ENCODE data around the gene SPTBN1. TPM values are rescaled to one million over a fixed set of nuclear protein-coding genes. Genes with fewer than 3 reads are reported as not detected.

Gene SPTBN1
- total and polyA plus RNA-seq, 9 of the 15 experiments (the other 6 are each of a cell fraction or from before 2014, with no cell fraction given) = 8.9 to 66.8 (median 31.4) TPM

- Histone ChIP-seq H3K36me3 (ENCODE audit: control insufficient read depth, insufficient read depth, low read length) (no peaks in the 10 kb centered on the region), H3K4me3 (no peak overlapping the region), H4K20me1 (replicated peaks; ENCODE audit: control insufficient read depth, insufficient read depth, low read length) (no peaks in the 10 kb centered on the region), H3K4me1 (replicated peaks in 1 of 2; ENCODE audit: control insufficient read depth in 2 of 2, insufficient read depth in 2 of 2, low read length in 2 of 2) (peaks cover 0 to 10% of the 10 kb centered on the region in 2 experiments; a peak in 2 of 5 replicates), H3K79me2 (ENCODE audit: control insufficient read depth, insufficient read depth, low read length) (no peaks in the 10 kb centered on the region), H3K27ac (ENCODE audit: extremely low read depth, low read depth, low read length) (peak overlapping the region; percentile 40; the same call in 2 of the 3 replicates), H2AFZ (ENCODE audit: low read depth, low read length) (peak overlapping the region; percentile 74), H3K27me3 (ENCODE audit: control insufficient read depth in 2 of 2, insufficient read depth in 2 of 2, low read length in 2 of 2) (peaks cover 0 to 3% of the 10 kb centered on the region in 2 experiments; a peak in 1 of 5 replicates), H3K4me2 (ENCODE audit: insufficient read depth, low read length) (peak overlapping the region; percentile 4; the same call in 1 of the 2 replicates), H3K9me3 (replicated peaks; ENCODE audit: control insufficient read depth, insufficient read depth, low read depth, low read length) (no peaks in the 10 kb centered on the region), H3K9ac (ENCODE audit: insufficient read depth in 1 of 2, low read depth in 2 of 2, low read length in 2 of 2) (no peak overlapping the region), H3K9me1 (ENCODE audit: control insufficient read depth, insufficient read depth, low read length) (no peaks in the 10 kb centered on the region)
- peak in 1 of 4 experiments; percentile 16 for DNase-seq (ENCODE audit: extremely low read depth in 1 of 4, low spot score in 3 of 4)
- in situ Hi-C loops (cut with MboI) (no loop called here), intact Hi-C loops (cut with micrococcal nuclease) (no loop called here)
- peak; percentile 56 for ATAC-seq
- BruUV-seq (replicated peaks) = no TSS peak
- CTCF ChIA-PET (ENCODE audit: low intra/inter-chr PET ratio) = no interaction called here
- no peak for FAIRE-seq
- POLR2A ChIA-PET = no interaction called here
- 3% methylated on average over 9 of the region's 9 CpGs for WGBS (ENCODE audit: insufficient coverage, low coverage, missing lambda C conversion rate)
- TF ChIP-seq SOX6 (IDR thresholded peaks at IDR 0.05) (peak; percentile 51; the same call in 1 of the 2 replicates), ZNF695 (CRISPR knock-in tag; IDR thresholded peaks at IDR 0.05) (no peak), BACH1 (tag; IDR thresholded peaks at IDR 0.05) (0 out of 2 replicates have a peak, but pooled peaks have one; percentile 29), HMBOX1 (IDR thresholded peaks at IDR 0.05) (no peak), MBD2 (IDR thresholded peaks at IDR 0.05; ENCODE audit: borderline replicate concordance, low read depth) (no peak), NEUROD1 (IDR thresholded peaks at IDR 0.05; ENCODE audit: borderline replicate concordance, low read depth, low read length, partially characterized antibody) (no peak), BCLAF1 (IDR thresholded peaks at IDR 0.05; ENCODE audit: borderline replicate concordance in 1 of 2, control insufficient read depth in 1 of 2, low read depth in 2 of 2, low read length in 1 of 2) (no peak), ZNF354B (CRISPR knock-in tag; IDR thresholded peaks at IDR 0.05) (no peak), MTA2 (IDR thresholded peaks at IDR 0.05; ENCODE audit: low read depth) (no peak), FOSL1 (tag; conservative IDR thresholded peaks at IDR 0.05) (peak; percentile 84)
- TF ChIP-seq, protein P1, sequence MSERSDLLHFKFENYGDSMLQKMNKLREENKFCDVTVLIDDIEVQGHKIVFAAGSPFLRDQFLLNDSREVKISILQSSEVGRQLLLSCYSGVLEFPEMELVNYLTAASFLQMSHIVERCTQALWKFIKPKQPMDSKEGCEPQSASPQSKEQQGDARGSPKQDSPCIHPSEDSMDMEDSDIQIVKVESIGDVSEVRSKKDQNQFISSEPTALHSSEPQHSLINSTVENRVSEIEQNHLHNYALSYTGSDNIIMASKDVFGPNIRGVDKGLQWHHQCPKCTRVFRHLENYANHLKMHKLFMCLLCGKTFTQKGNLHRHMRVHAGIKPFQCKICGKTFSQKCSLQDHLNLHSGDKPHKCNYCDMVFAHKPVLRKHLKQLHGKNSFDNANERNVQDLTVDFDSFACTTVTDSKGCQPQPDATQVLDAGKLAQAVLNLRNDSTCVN (CRISPR knock-in tag; IDR thresholded peaks at IDR 0.05) = no peak
- TF ChIP-seq, protein P2, sequence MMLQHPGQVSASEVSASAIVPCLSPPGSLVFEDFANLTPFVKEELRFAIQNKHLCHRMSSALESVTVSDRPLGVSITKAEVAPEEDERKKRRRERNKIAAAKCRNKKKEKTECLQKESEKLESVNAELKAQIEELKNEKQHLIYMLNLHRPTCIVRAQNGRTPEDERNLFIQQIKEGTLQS (IDR thresholded peaks at IDR 0.05) = peak; percentile 58; the same call in 1 of the 2 replicates
- TF ChIP-seq, protein P2 (CRISPR knock-in tag; conservative IDR thresholded peaks at IDR 0.05) = no peak
Observed at GRCh38 chr2:54416166-54416813, 39.8 kb upstream of the SPTBN1 start.

Data from K562 (cell line).